GM19395 (cell line): Measurements from ENCODE around the gene DYNC2I2.
"Not testable (repeated sequence)": the region's sequence is repeated elsewhere in the genome, so short reads cannot be mapped to it uniquely, and the experiment has no call there.

Source experiments
- ATAC-seq: cut with Tn5 transposase; IDR thresholded peaks from one replicate; pipeline ENCODE4 v1.9.1; 2021; ENCODE audit warnings: mild to moderate bottlenecking, moderate library complexity; ENCODE audit not compliant: unreplicated experiment

Gene DYNC2I2

GRCh38 chr9:128687453-128687852 is 30.8 kb upstream of the DYNC2I2 start:
- no peak for ATAC-seq

- ATAC-seq, result no peak
Observed at GRCh38 chr9:128685636-128686489, 29.2 kb upstream of the DYNC2I2 start.

GRCh38 chr9:128684325-128685199 is 27.9 kb upstream of the DYNC2I2 start:
- ATAC-seq, result peak; percentile 44

GRCh38 chr9:128684065-128684324 is 27.3 kb upstream of the DYNC2I2 start:
- peak; percentile 6 for ATAC-seq

GRCh38 chr9:128683340-128684064 is 26.9 kb upstream of the DYNC2I2 start:
- no peak for ATAC-seq

GRCh38 chr9:128677794-128678193 is 21.1 kb upstream of the DYNC2I2 start:
- ATAC-seq, result no peak

GRCh38 chr9:128675382-128675781 is 18.7 kb upstream of the DYNC2I2 start:
- no peak for ATAC-seq

- ATAC-seq, result no peak
Observed at GRCh38 chr9:128669786-128670185, 13.1 kb upstream of the DYNC2I2 start.

GRCh38 chr9:128666481-128666941 is 9.9 kb upstream of the DYNC2I2 start:
- ATAC-seq, result not testable (repeated sequence)

GRCh38 chr9:128657796-128658195 is 1.1 kb upstream of the DYNC2I2 start:
- no peak for ATAC-seq

GRCh38 chr9:128657344-128657704 is 677 bp upstream of the DYNC2I2 start:
- ATAC-seq, result no peak

GRCh38 chr9:128654481-128654880 is 2.2 kb downstream of the DYNC2I2 start:
- no peak for ATAC-seq

- ATAC-seq, result no peak
Observed at GRCh38 chr9:128653908-128654307, 2.7 kb downstream of the DYNC2I2 start.

GRCh38 chr9:128651798-128652197 is 4.8 kb downstream of the DYNC2I2 start:
- ATAC-seq, result no peak

GRCh38 chr9:128648206-128648605 is 8.4 kb downstream of the DYNC2I2 start:
- not testable (repeated sequence) for ATAC-seq

GRCh38 chr9:128643519-128644300 is 12.9 kb downstream of the DYNC2I2 start:
- ATAC-seq, result no peak

GRCh38 chr9:128642675-128643245 is 13.9 kb downstream of the DYNC2I2 start:
- no peak for ATAC-seq

- no peak for ATAC-seq
Observed at GRCh38 chr9:128640603-128641002, 16.0 kb downstream of the DYNC2I2 start.

- ATAC-seq, result no peak
Observed at GRCh38 chr9:128638580-128638979, 18.1 kb downstream of the DYNC2I2 start.

GRCh38 chr9:128637656-128638055 is 19.0 kb downstream of the DYNC2I2 start:
- no peak for ATAC-seq
